Thoracic aorta (tissue), 2 donors: ENCODE measurements around the gene ANKRD49. TPM values are rescaled to one million over a fixed set of nuclear protein-coding genes. Genes with fewer than 3 reads are reported as not detected.

Experiments used
- ATAC-seq: fragments of 150-250 bp; one replicate; pipeline ENCODE4 v1.8.0; 2017; ENCODE audit warnings: low read depth; ENCODE audit not compliant: insufficient number of reproducible peaks, low FRiP score
- DNase-seq: peaks from one replicate; pipeline ENCODE4 v3.0.0-alpha.2; 2020; ENCODE audit warnings: low spot score
- H3K27ac ChIP-seq, 2 donors: fragments of 200-600 bp; sonication (generic); 1 replicate in 1 of 2; 2 replicates in 1 of 2; pipeline ENCODE4 v1.5.1; 2016; ENCODE audit warnings: mild to moderate bottlenecking in 2 of 2, moderate library complexity in 2 of 2
- H3K27me3 ChIP-seq: fragments of 200-600 bp; sonication (generic); replicated peaks from 2 replicates; pipeline ENCODE4 v1.6.0; 2016; ENCODE audit warnings: mild to moderate bottlenecking; ENCODE audit not compliant: insufficient read depth
- H3K36me3 ChIP-seq: fragments of 200-600 bp; sonication (generic); one replicate; pipeline ENCODE4 v1.5.1; 2016
- H3K4me1 ChIP-seq, 2 donors: fragments of 200-600 bp; sonication (generic); 1 replicate in 1 of 2; 2 replicates in 1 of 2; pipeline versions ENCODE4 v1.5.1 to v1.6.0; 2016; ENCODE audit warnings: low read depth in 2 of 2, mild to moderate bottlenecking in 1 of 2; ENCODE audit not compliant: control insufficient read depth in 1 of 2
- H3K4me3 ChIP-seq: fragments of 200-600 bp; sonication (generic); 2 replicates; pipeline ENCODE4 v1.5.1; 2016; ENCODE audit warnings: mild to moderate bottlenecking
- H3K9me3 ChIP-seq: fragments of 200-600 bp; sonication (generic); 2 replicates; pipeline ENCODE4 v1.5.1; 2016
- CTCF ChIP-seq: fragments of 200-600 bp; sonication (generic); IDR thresholded peaks from one replicate; pipeline ENCODE4 v1.5.1; 2019; ENCODE audit warnings: antibody characterized with exemption
- total RNA-seq, 2 donors: library from RNA; depleted of rRNA; stranded (reverse); fragments of >200 nt; gene quantifications; one replicate each; pipeline versions ENCODE4 v1.1.0 to v1.2.3, GENCODE V29; 2016

ANKRD49 gene
- total RNA-seq, 2 donors from 2014 or later, result 18.8 to 20.8 TPM

GRCh38 chr11:94507485-94507884 lies 13.7 kb downstream of the ANKRD49 start:
- Histone ChIP-seq H3K9me3 (no peaks in the 10 kb centered on the region), H3K27ac (no peak overlapping the region), H3K4me3 (no peak overlapping the region), H3K4me1 (no peaks in the 10 kb centered on the region), H3K36me3 (no peaks in the 10 kb centered on the region), H3K27me3 (no peaks in the 10 kb centered on the region)
- no peak for TF ChIP-seq CTCF
- DNase-seq (no peak), ATAC-seq (no peak)

- no peaks in the 10 kb centered on the region for H3K9me3 ChIP-seq
- no peak within 1 kb of the TSS for H3K27ac ChIP-seq
- peak within 1 kb of the TSS; percentile 77 for H3K4me3 ChIP-seq
- DNase-seq, result no peak
- ATAC-seq, result no peak
- H3K27me3 ChIP-seq, result no peaks in the 10 kb centered on the region
- H3K36me3 ChIP-seq, result no peaks in the 10 kb centered on the region
- no peaks in the 10 kb centered on the region for H3K4me1 ChIP-seq
- TF ChIP-seq CTCF, result no peak
These were observed 18.4 kb downstream of the ANKRD49 start, which contains the start of gene C11orf97 for GRCh38 chr11:94511932-94512781. Gene C11orf97, plus strand, starts transcription at chr11:94512461. Its CDS starts 68 bp downstream, at chr11:94512529.

- no peak overlapping the region for H3K27ac ChIP-seq
- peak overlapping the region; percentile 77 for H3K4me3 ChIP-seq
- H3K4me1 ChIP-seq, result no peaks in the 10 kb centered on the region
- ATAC-seq, result peak; percentile 26
- no peak for TF ChIP-seq CTCF
- no peaks in the 10 kb centered on the region for H3K9me3 ChIP-seq
- no peaks in the 10 kb centered on the region for H3K36me3 ChIP-seq
- no peak for DNase-seq
- H3K27me3 ChIP-seq, result no peaks in the 10 kb centered on the region
These were observed 19.3 kb downstream of the ANKRD49 start for GRCh38 chr11:94513091-94513490.

- no peaks in the 10 kb centered on the region for H3K36me3 ChIP-seq
- peaks cover 0 to 5% of the 10 kb centered on the region in 2 donors for H3K4me1 ChIP-seq
- no peak for TF ChIP-seq CTCF
- H3K9me3 ChIP-seq, result no peaks in the 10 kb centered on the region
- no peaks in the 10 kb centered on the region for H3K27me3 ChIP-seq
- no peak for ATAC-seq
- H3K27ac ChIP-seq, result no peak overlapping the region
- DNase-seq, result no peak
- H3K4me3 ChIP-seq, result no peak overlapping the region
These were observed 21.6 kb downstream of the ANKRD49 start for GRCh38 chr11:94515398-94515797.

- Histone ChIP-seq H3K27ac (no peak overlapping the region), H3K27me3 (no peaks in the 10 kb centered on the region), H3K9me3 (no peaks in the 10 kb centered on the region), H3K36me3 (no peaks in the 10 kb centered on the region), H3K4me1 (peaks cover 0 to 5% of the 10 kb centered on the region in 2 donors), H3K4me3 (no peak overlapping the region)
- no peak for DNase-seq
- no peak for TF ChIP-seq CTCF
- no peak for ATAC-seq
These were observed 22.9 kb downstream of the ANKRD49 start for GRCh38 chr11:94516725-94517124.
